Activated T-cell treated with anti-CD3 and anti-CD28 coated beads for 1 hour (primary cell): ENCODE data around the gene PM20D2.

Experiments used
- DNase-seq: peaks from one replicate; pipeline ENCODE4 v3.0.0-alpha.2; 2020; ENCODE audit warnings: low read depth

PM20D2 gene

GRCh38 chr6:89145091-89145955, 532 bp upstream of the PM20D2 start:
- no peak for DNase-seq

GRCh38 chr6:89146718-89147700, 1.2 kb downstream of the PM20D2 start:
- DNase-seq, result peak; percentile 12

GRCh38 chr6:89148016-89148750, 2.3 kb downstream of the PM20D2 start:
- no peak for DNase-seq

- DNase-seq, result no peak
Measured at GRCh38 chr6:89154131-89154530, 8.3 kb downstream of the PM20D2 start.

GRCh38 chr6:89160331-89161092, 14.7 kb downstream of the PM20D2 start:
- no peak for DNase-seq

- DNase-seq, result no peak
Measured at GRCh38 chr6:89161326-89162046, 15.6 kb downstream of the PM20D2 start.

GRCh38 chr6:89162047-89162371, 16.2 kb downstream of the PM20D2 start:
- no peak for DNase-seq

- no peak for DNase-seq
Measured at GRCh38 chr6:89172131-89172530, 26.3 kb downstream of the PM20D2 start.

- no peak for DNase-seq
Measured at GRCh38 chr6:89173634-89174033, 27.8 kb downstream of the PM20D2 start.

GRCh38 chr6:89180112-89180511, 34.3 kb downstream of the PM20D2 start:
- DNase-seq, result no peak

- DNase-seq, result no peak
Measured at GRCh38 chr6:89180971-89181370, 35.1 kb downstream of the PM20D2 start.

- DNase-seq, result no peak
Measured at GRCh38 chr6:89183294-89183693, 37.4 kb downstream of the PM20D2 start.

- DNase-seq, result no peak
Measured at GRCh38 chr6:89184344-89184743, 38.5 kb downstream of the PM20D2 start.

GRCh38 chr6:89186762-89187161, 40.9 kb downstream of the PM20D2 start:
- no peak for DNase-seq

GRCh38 chr6:89187504-89187903, 41.6 kb downstream of the PM20D2 start:
- no peak for DNase-seq

GRCh38 chr6:89190741-89191140, 44.9 kb downstream of the PM20D2 start:
- DNase-seq, result no peak

GRCh38 chr6:89194559-89194958, 48.7 kb downstream of the PM20D2 start:
- DNase-seq, result no peak

- DNase-seq, result no peak
Measured at GRCh38 chr6:89197141-89197540, 51.3 kb downstream of the PM20D2 start.

- DNase-seq, result no peak
Measured at GRCh38 chr6:89198235-89198634, 52.4 kb downstream of the PM20D2 start.

GRCh38 chr6:89199579-89199978, 53.7 kb downstream of the PM20D2 start:
- DNase-seq, result no peak

- DNase-seq, result no peak
Measured at GRCh38 chr6:89200706-89201215, 54.9 kb downstream of the PM20D2 start.
